Testis (tissue), 3 donors: Measurements from ENCODE around the gene SCN9A. TPM values are rescaled to one million over a fixed set of nuclear protein-coding genes. Genes with fewer than 3 reads are reported as not detected.

ENCODE experiments used
- DNase-seq: peaks from one replicate; pipeline ENCODE4 v3.0.0-alpha.2; 2019
- H3K27ac ChIP-seq, 2 donors: fragments of 200-600 bp; sonication (generic); one replicate each; pipeline ENCODE4 v1.5.1; 2019
- H3K27me3 ChIP-seq: fragments of 200-600 bp; sonication (generic); one replicate; pipeline ENCODE4 v1.5.1; 2019
- H3K36me3 ChIP-seq: fragments of 200-600 bp; sonication (generic); one replicate; pipeline ENCODE4 v1.5.1; 2017; ENCODE audit warnings: low read depth; ENCODE audit errors: missing control alignments
- H3K4me1 ChIP-seq: fragments of 200-600 bp; sonication (generic); one replicate; pipeline ENCODE4 v1.5.1; 2019
- H3K4me3 ChIP-seq, 2 donors: fragments of 200-600 bp; sonication (generic); one replicate each; pipeline ENCODE4 v1.5.1; 2017 to 2019
- H3K9me3 ChIP-seq: fragments of 200-600 bp; sonication (generic); one replicate; pipeline ENCODE4 v1.5.1; 2017
- POLR2A ChIP-seq: fragments of 450-650 bp; IDR thresholded peaks from one replicate; pipeline ENCODE4 v1.6.1; 2017; ENCODE audit warnings: antibody characterized with exemption, mild to moderate bottlenecking, moderate library complexity
- WGBS, 2 donors: methylation state at CpG; one replicate each; pipeline ENCODE4 v1.1.5; 2018; 5-methylcytosine and 5-hydroxymethylcytosine counted together
- intact Hi-C: fragments of 100-400 bp; cut with DNase I; formaldehyde crosslinking; loops from one replicate; pipeline ENCODE4 v1.15.1; 2023; ENCODE audit warnings: low total_unique reads
- polyA plus RNA-seq: library from polyadenylated mRNA; stranded (reverse); fragments of 350-450 nt; fragmentation: Illumina TruSeq; extraction: RNeasy Lipid Tissue Mini Kit (QIAGEN cat#74804); gene quantifications from one replicate; pipeline ENCODE4 v1.2.3, GENCODE V29; 2014; ENCODE audit warnings: low read depth, low replicate concordance; ENCODE audit not compliant: insufficient read depth
- total RNA-seq, 2 donors: library from RNA; depleted of rRNA; stranded (reverse); fragments of >200 nt; gene quantifications; one replicate each; pipeline ENCODE4 v1.2.3, GENCODE V29; 2016
- TF ChIP-seq, protein P1 (sequence below), 3 experiments: fragments of 450-650 bp in 2 of 3; fragments of 200-600 bp in 1 of 3; sonication (generic) in 1 of 3; IDR thresholded peaks; one replicate each; pipeline ENCODE4 v1.5.1; 2016 to 2019; ENCODE audit warnings: antibody characterized with exemption in 3 of 3, mild to moderate bottlenecking in 2 of 3, moderate library complexity in 1 of 3

Gene SCN9A
- total and polyA plus RNA-seq, 3 donors from 2014 or later = 7.3 to 117 (median 85.7) TPM

DNA sequence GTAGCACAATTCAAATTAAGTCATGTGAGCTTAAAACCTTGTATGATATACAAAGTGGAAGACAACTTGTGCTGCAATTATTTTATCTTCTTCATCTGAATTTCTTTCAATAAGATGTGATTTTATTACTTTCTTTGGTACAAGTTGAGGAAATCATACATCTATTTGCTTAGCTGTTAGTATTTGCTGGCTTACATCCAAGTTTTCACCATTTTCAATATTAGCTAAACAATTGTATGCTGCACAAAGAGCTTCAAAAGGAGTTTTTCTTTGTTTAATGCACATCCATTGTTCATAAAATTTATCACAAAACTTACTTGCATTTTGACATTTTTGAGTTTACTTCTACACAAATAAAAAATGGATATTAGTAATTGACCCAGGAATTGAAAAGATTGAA, 40.9 kb downstream of the SCN9A start:
- no peak overlapping the region for H3K27ac ChIP-seq
- no peaks in the 10 kb centered on the region for H3K27me3 ChIP-seq
- no peaks in the 10 kb centered on the region for H3K9me3 ChIP-seq
- DNase-seq = no peak
- no peak for TF ChIP-seq POLR2A
- TF ChIP-seq, protein P1, sequence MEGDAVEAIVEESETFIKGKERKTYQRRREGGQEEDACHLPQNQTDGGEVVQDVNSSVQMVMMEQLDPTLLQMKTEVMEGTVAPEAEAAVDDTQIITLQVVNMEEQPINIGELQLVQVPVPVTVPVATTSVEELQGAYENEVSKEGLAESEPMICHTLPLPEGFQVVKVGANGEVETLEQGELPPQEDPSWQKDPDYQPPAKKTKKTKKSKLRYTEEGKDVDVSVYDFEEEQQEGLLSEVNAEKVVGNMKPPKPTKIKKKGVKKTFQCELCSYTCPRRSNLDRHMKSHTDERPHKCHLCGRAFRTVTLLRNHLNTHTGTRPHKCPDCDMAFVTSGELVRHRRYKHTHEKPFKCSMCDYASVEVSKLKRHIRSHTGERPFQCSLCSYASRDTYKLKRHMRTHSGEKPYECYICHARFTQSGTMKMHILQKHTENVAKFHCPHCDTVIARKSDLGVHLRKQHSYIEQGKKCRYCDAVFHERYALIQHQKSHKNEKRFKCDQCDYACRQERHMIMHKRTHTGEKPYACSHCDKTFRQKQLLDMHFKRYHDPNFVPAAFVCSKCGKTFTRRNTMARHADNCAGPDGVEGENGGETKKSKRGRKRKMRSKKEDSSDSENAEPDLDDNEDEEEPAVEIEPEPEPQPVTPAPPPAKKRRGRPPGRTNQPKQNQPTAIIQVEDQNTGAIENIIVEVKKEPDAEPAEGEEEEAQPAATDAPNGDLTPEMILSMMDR (IDR thresholded peaks at IDR 0.05) = no peak
- no peaks in the 10 kb centered on the region for H3K4me1 ChIP-seq
- no peaks in the 10 kb centered on the region for H3K36me3 ChIP-seq
- intact Hi-C loops = no loop called here
- H3K4me3 ChIP-seq = no peak overlapping the region

- Histone ChIP-seq H3K4me1 (no peaks in the 10 kb centered on the region), H3K4me3 (no peak overlapping the region), H3K9me3 (no peaks in the 10 kb centered on the region), H3K36me3 (no peaks in the 10 kb centered on the region), H3K27ac (no peak overlapping the region), H3K27me3 (no peaks in the 10 kb centered on the region)
- intact Hi-C loops = no loop called here
- no peak for TF ChIP-seq POLR2A
- TF ChIP-seq, protein P1 (IDR thresholded peaks at IDR 0.05) = no peak
- no peak for DNase-seq
- WGBS, 2 donors = 60 to 73% methylated on average over 2 of the region's 2 CpGs
Measured at GRCh38 chr2:166333801-166334200, 41.9 kb downstream of the SCN9A start.

DNA sequence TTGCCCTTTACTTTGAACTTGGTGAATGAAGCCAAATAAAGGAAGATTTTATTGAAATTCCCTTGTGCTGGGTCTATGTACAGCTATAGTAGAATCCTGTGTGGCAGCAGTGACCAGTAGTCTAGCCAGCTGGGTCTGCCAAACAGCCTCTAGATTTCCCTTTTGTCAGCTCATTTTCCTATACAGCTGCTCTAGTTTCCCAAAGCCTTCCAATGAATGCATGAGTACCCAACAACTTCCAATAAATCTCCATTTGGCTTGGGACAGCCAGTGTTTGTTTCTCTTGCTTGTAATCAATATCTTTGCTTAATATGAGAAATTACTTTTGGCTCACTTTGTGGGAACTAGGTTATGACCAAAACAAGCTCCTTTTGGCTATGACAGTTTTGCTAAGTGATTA, 43.6 kb downstream of the SCN9A start:
- Histone ChIP-seq H3K27ac (no peak overlapping the region), H3K4me1 (no peaks in the 10 kb centered on the region), H3K36me3 (no peaks in the 10 kb centered on the region), H3K4me3 (no peak overlapping the region), H3K27me3 (no peaks in the 10 kb centered on the region), H3K9me3 (no peaks in the 10 kb centered on the region)
- DNase-seq = no peak
- intact Hi-C loops = no loop called here
- TF ChIP-seq, protein P1 (IDR thresholded peaks at IDR 0.05) = no peak
- TF ChIP-seq POLR2A = no peak

DNA sequence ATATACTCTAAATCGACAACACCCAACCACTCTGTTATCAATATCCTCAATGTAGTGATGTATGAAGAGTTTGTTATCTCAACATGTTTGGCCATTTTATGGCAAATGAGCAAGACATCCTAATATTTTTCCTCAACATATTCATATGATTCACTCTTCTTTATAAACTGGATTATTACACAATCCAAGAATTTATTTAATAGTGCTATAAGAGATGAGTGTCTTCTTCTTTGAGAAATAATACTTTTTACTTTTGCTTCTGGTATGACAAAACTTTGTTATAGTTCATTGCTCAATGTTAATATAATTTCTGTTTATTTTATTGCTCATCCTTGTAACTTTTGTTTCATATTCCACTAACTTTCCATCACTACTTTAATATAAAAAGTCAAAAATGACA, 44.3 kb downstream of the SCN9A start:
- Histone ChIP-seq H3K4me3 (no peak overlapping the region), H3K9me3 (no peaks in the 10 kb centered on the region), H3K27ac (no peak overlapping the region), H3K4me1 (no peaks in the 10 kb centered on the region), H3K36me3 (no peaks in the 10 kb centered on the region), H3K27me3 (no peaks in the 10 kb centered on the region)
- WGBS, 2 donors = 90 to 93% methylated on average over 1 of the region's 1 CpG
- TF ChIP-seq POLR2A = no peak
- TF ChIP-seq, protein P1 (IDR thresholded peaks at IDR 0.05) = no peak
- no peak for DNase-seq
- intact Hi-C loops = no loop called here

DNA sequence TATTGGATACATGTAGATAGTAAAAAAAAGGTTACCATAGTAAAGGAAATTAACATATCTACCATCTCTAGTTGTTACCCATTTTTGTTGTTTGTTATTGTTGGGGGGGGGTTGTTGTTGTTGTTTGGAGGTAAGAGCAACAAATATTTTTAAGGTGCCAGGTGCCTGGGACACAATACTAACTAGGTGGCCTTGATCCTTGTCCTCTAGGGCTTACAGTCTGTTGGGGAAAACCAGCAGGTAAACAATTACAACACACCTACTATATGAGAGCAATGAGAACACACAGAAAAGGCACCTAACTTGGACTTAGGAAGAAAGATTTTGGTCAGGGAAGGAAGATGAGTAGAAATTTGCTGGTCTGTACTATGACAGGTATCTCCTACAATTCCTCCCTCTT, 46.3 kb downstream of the SCN9A start:
- H3K9me3 ChIP-seq = no peaks in the 10 kb centered on the region
- no peak for TF ChIP-seq POLR2A
- TF ChIP-seq, protein P1 (IDR thresholded peaks at IDR 0.05) = no peak
- intact Hi-C loops = no loop called here
- no peak for DNase-seq
- no peak overlapping the region for H3K27ac ChIP-seq
- H3K4me1 ChIP-seq = no peaks in the 10 kb centered on the region
- no peaks in the 10 kb centered on the region for H3K27me3 ChIP-seq
- no peak overlapping the region for H3K4me3 ChIP-seq
- H3K36me3 ChIP-seq = no peaks in the 10 kb centered on the region
